Endothelial cell of umbilical vein (primary cell): ENCODE measurements around the gene SMARCA1.

ENCODE experiments used
- GATA2 ChIP-seq: IDR thresholded peaks from 2 replicates; pipeline ENCODE4 v1.7.0; 2011; ENCODE audit warnings: low read depth, mild to moderate bottlenecking, moderate library complexity, mixed read lengths, low read length; ENCODE audit not compliant: insufficient read length, insufficient read depth
- JUN ChIP-seq: IDR thresholded peaks from 2 replicates; pipeline ENCODE4 v1.6.1; 2011; ENCODE audit warnings: borderline replicate concordance, low read depth; ENCODE audit not compliant: insufficient read length, insufficient read depth

- TF ChIP-seq JUN (no peak), GATA2 (no peak)
These were observed 49.1 kb upstream of the SMARCA1 start for GRCh38 chrX:129572422-129572821.
